ENCODE results near the gene HEXD. TPM values are rescaled to one million over a fixed set of nuclear protein-coding genes. Genes with fewer than 3 reads are reported as not detected.

Gene HEXD
- total and polyA plus RNA-seq, 3 experiments from 2014 or later, result 10.6 to 30.4 (median 29.6) TPM

DNA sequence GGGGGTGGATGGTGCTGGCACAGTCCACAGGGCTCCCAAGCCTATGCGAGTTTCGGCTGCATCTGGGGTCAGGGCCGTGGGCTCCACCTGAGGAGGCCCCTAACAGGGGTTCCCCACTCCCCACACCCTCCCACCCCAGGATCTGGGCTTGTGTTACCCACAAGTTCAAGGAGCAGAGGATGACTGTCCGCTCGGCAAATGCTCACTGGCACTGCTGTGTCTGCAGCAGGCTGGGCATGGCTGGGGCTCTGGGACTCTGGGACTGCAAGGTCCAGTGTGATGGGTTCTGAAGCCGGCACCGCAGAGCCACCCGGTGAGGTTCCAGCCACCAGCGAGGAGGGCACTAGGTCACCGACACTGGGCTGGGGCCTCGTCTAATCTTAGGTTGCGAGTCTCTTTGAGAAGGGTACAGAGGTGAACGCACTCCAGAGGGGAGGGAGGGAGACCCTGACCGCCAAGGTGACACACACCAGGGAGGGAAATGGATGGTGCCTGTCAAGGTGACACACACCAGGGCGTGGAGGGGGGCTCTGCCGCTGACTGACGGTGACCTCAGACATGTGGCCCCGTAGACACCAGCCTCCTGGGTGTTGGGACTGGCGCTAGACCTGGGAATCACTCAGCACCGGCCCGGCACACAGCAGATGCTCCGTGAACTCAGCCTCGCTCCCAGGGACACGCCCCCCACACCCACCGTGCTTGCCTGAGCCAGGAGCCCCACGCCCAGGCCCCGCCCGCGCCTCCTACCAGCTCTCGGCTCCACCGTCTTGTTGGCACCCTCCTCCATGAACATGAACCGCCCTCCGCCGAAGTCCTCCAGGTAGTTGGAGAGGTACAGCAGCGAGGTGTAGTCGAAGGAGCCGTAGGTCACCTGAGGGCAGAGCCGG is 20.5 kb upstream of the HEXD start:
- H3K4me3 ChIP-seq (ENCODE audit: low read length), result no peak overlapping the region
- peaks cover 0 to 40% (median 4%) of the 10 kb centered on the region in 3 donors for H3K36me3 Mint-ChIP-seq
- no peaks in the 10 kb centered on the region for H3K9me3 Mint-ChIP-seq
- CTCF ChIA-PET, result no interaction called here
- H3K4me1 Mint-ChIP-seq, result peaks cover 11 to 17% (median 14%) of the 10 kb centered on the region in 3 donors
- POLR2A ChIA-PET, result no interaction called here
- DNase-seq, result no peak
- peak overlapping the region in 1 of 8 donors; percentile 41 for H3K27ac Mint-ChIP-seq
- no peak overlapping the region for H3K27ac ChIP-seq (ENCODE audit: low read depth, low read length)
- no peaks in the 10 kb centered on the region for H3K27me3 Mint-ChIP-seq
- no peaks in the 10 kb centered on the region for H3K9me3 ChIP-seq (ENCODE audit: low read length)
- no peak overlapping the region for H3K4me3 Mint-ChIP-seq
- H3K36me3 ChIP-seq (ENCODE audit: insufficient read depth, low read length), result peaks cover under 1% of the 10 kb centered on the region
- H3K27me3 ChIP-seq (ENCODE audit: insufficient read depth, low read length, poor library complexity, severe bottlenecking), result no peaks in the 10 kb centered on the region
- H3K4me1 ChIP-seq (ENCODE audit: insufficient read depth, low read length), result peaks cover 14% of the 10 kb centered on the region

DNA sequence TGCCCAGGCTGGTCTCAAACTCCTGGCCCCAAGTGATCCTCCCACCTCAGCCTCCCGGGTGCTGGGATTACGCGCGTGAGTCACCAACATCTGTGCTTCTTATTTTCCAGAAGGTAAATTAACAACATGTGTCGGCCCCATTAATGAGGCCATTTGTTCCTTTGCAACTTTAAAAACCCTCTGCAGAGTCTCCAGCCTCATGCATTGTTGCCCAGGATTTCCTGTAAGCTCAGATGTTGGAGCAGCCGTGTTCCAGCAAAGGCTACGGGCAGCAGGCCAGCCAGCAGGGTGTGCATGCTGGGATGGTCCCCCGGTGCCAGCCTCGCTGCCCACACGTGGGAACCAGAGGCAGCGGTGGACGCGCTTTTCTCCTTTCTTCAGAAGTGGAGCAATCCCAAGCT is 19.1 kb upstream of the HEXD start:
- Mint-ChIP-seq H3K9me3 (no peaks in the 10 kb centered on the region), H3K4me3 (no peak overlapping the region), H3K27me3 (no peaks in the 10 kb centered on the region), H3K36me3 (peaks cover 0 to 37% (median 4%) of the 10 kb centered on the region in 3 donors), H3K4me1 (peaks cover 11 to 17% (median 14%) of the 10 kb centered on the region in 3 donors), H3K27ac (no peak overlapping the region)
- ChIA-PET CTCF (interaction anchor here (0.7 to 2.1 kb wide), 2 partner anchors 46 to 56 kb away, joined by 3 to 6 read pairs; no protein-coding TSS in a partner anchor), POLR2A (no interaction called here)
- DNase-seq, result no peak
- Histone ChIP-seq H3K4me3 (ENCODE audit: low read length) (no peak overlapping the region), H3K9me3 (ENCODE audit: low read length) (no peaks in the 10 kb centered on the region), H3K27me3 (ENCODE audit: insufficient read depth, low read length, poor library complexity, severe bottlenecking) (no peaks in the 10 kb centered on the region), H3K4me1 (ENCODE audit: insufficient read depth, low read length) (peaks cover 14% of the 10 kb centered on the region), H3K36me3 (ENCODE audit: insufficient read depth, low read length) (peaks cover 7% of the 10 kb centered on the region), H3K27ac (ENCODE audit: low read depth, low read length) (no peak overlapping the region)

DNA sequence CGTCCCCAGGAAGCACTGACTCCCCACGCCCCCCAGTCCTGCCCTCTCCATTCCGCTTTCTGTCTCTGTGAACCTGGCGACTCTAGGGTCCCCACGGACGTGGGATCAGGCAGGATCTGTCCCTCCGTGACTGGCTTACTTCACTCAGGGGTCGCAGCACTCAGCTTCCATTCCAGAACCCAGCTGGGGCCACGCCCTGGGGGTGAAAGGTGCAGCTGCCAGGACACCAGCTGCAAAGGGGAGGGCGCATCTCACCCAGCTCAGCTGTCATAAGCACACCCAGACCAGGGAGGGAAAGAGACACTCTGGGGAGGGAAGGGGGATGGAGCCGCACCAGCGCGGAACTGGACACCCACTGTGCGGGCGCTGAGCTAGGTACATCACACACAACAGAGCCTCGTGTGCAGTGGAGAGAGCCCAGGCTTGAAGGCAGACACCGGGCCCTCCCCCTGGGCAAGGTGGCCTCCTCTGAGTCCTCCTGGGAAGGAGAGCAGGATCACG is 18.5 kb upstream of the HEXD start:
- Mint-ChIP-seq H3K27me3 (no peaks in the 10 kb centered on the region), H3K4me3 (no peak overlapping the region), H3K9me3 (no peaks in the 10 kb centered on the region), H3K27ac (peak overlapping the region in 1 of 8 donors; percentile 92), H3K4me1 (peaks cover 11 to 17% (median 14%) of the 10 kb centered on the region in 3 donors), H3K36me3 (peaks cover 0 to 34% (median 4%) of the 10 kb centered on the region in 3 donors)
- peaks cover 14% of the 10 kb centered on the region for H3K4me1 ChIP-seq (ENCODE audit: insufficient read depth, low read length)
- no peak overlapping the region for H3K4me3 ChIP-seq (ENCODE audit: low read length)
- peaks cover 11% of the 10 kb centered on the region for H3K36me3 ChIP-seq (ENCODE audit: insufficient read depth, low read length)
- ChIA-PET CTCF (interaction anchor here (0.7 to 2.1 kb wide), 2 partner anchors 47 to 56 kb away, joined by 3 to 6 read pairs; no protein-coding TSS in a partner anchor), POLR2A (no interaction called here)
- no peaks in the 10 kb centered on the region for H3K27me3 ChIP-seq (ENCODE audit: insufficient read depth, low read length, poor library complexity, severe bottlenecking)
- H3K9me3 ChIP-seq (ENCODE audit: low read length), result no peaks in the 10 kb centered on the region
- DNase-seq, result no peak
- no peak overlapping the region for H3K27ac ChIP-seq (ENCODE audit: low read depth, low read length)

DNA sequence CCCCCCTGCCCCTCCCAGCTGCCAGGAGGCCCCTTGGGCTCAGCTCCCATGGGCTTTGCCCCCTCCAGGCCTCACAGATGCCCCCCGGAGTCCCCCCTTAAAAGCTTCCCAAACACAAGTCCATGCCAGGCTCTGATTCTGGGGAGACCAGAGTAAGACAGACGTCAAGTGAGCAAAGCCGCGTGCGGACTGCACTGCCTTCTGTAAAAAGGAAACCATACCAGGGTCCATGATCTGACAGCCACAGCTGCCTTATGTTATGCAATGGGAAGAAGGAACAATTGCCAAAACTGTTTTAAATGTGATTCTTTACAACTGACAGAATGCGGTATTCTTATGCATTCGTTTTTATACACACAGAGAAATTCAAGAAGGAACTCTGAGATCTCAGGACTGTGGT is 17.9 kb upstream of the HEXD start:
- peaks cover 11% of the 10 kb centered on the region for H3K36me3 ChIP-seq (ENCODE audit: insufficient read depth, low read length)
- POLR2A ChIA-PET, result no interaction called here
- H3K27ac ChIP-seq (ENCODE audit: low read depth, low read length), result no peak overlapping the region
- Mint-ChIP-seq H3K4me3 (no peak overlapping the region), H3K27me3 (no peaks in the 10 kb centered on the region), H3K4me1 (peaks cover 11 to 17% (median 14%) of the 10 kb centered on the region in 3 donors), H3K36me3 (peaks cover 0 to 32% (median 5%) of the 10 kb centered on the region in 3 donors), H3K27ac (no peak overlapping the region), H3K9me3 (no peaks in the 10 kb centered on the region)
- H3K27me3 ChIP-seq (ENCODE audit: insufficient read depth, low read length, poor library complexity, severe bottlenecking), result no peaks in the 10 kb centered on the region
- CTCF ChIA-PET, result interaction anchor here (2.1 kb wide), 1 partner anchor 48 kb away, joined by 6 read pairs; no protein-coding TSS in a partner anchor
- no peak overlapping the region for H3K4me3 ChIP-seq (ENCODE audit: low read length)
- peaks cover 14% of the 10 kb centered on the region for H3K4me1 ChIP-seq (ENCODE audit: insufficient read depth, low read length)
- H3K9me3 ChIP-seq (ENCODE audit: low read length), result no peaks in the 10 kb centered on the region
- DNase-seq, result no peak

DNA sequence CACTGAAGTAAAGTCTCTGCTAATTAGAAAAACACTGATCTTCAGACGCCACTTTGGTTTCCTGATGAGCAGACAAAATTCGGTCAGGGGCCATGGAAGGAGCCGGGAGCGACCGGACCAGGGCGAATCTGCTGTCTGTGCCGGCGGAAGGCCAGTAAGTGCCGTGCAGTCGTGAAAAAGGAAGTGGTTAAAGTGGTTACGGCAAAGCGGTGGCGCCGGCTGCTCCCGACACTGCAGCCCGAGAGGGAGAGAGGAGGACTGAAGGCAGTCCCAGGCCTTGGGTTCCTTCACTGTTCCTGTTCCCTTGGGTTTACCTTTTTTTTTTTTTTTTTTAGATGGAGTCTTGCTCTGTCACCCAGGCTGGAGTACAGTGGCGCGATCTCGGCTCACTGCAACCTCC is 17.3 kb upstream of the HEXD start:
- peak overlapping the region; percentile 43 for H3K4me3 ChIP-seq (ENCODE audit: low read length)
- peak overlapping the region; percentile 14 to 95 (median 64) for H3K27ac Mint-ChIP-seq

DNA sequence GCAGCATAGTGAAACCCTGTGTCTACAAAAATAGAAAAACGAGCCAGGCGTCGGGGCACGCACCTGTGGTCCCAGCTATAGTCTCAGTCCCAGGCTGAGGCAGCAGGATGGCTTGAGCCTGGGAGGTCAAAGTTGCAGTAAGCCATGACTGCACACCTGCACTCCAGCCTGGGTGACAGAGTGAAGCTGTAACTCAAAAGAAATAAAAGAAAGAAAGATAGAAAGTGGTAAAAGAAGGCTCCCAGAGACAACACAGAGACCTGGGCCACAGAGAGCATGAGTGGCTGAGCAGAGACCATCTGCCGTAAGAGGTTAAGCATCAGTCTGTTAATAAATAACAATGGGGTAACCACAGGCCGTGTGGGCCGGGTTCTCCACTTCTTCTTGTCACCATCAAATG is 15.3 kb upstream of the HEXD start:
- H3K4me3 ChIP-seq (ENCODE audit: low read length), result no peak overlapping the region
- DNase-seq, result no peak
- CTCF ChIA-PET, result interaction anchor here (1.6 kb wide), 1 partner anchor 15 kb away, joined by 3 read pairs; the partner anchor contains the start of gene HEXD
- H3K27me3 ChIP-seq (ENCODE audit: insufficient read depth, low read length, poor library complexity, severe bottlenecking), result no peaks in the 10 kb centered on the region
- peaks cover 14% of the 10 kb centered on the region for H3K4me1 ChIP-seq (ENCODE audit: insufficient read depth, low read length)
- no peak overlapping the region for H3K27ac Mint-ChIP-seq
- H3K36me3 ChIP-seq (ENCODE audit: insufficient read depth, low read length), result peaks cover 11% of the 10 kb centered on the region
- H3K4me3 Mint-ChIP-seq, result no peak overlapping the region
- POLR2A ChIA-PET, result no interaction called here
- H3K9me3 ChIP-seq (ENCODE audit: low read length), result no peaks in the 10 kb centered on the region
- H3K36me3 Mint-ChIP-seq, result peaks cover 0 to 33% (median 6%) of the 10 kb centered on the region in 3 donors
- no peaks in the 10 kb centered on the region for H3K9me3 Mint-ChIP-seq
- peaks cover 11 to 20% (median 14%) of the 10 kb centered on the region in 3 donors for H3K4me1 Mint-ChIP-seq
- no peak overlapping the region for H3K27ac ChIP-seq (ENCODE audit: low read depth, low read length)
- no peaks in the 10 kb centered on the region for H3K27me3 Mint-ChIP-seq

More for the DNA sequence above, 17.3 kb upstream of the HEXD start:
- no peaks in the 10 kb centered on the region for H3K9me3 ChIP-seq (ENCODE audit: low read length)
- peaks cover 0 to 32% (median 6%) of the 10 kb centered on the region in 3 donors for H3K36me3 Mint-ChIP-seq
- H3K4me1 Mint-ChIP-seq, result peaks cover 11 to 17% (median 14%) of the 10 kb centered on the region in 3 donors
- no peaks in the 10 kb centered on the region for H3K27me3 ChIP-seq (ENCODE audit: insufficient read depth, low read length, poor library complexity, severe bottlenecking)
- no peak overlapping the region for H3K27ac ChIP-seq (ENCODE audit: low read depth, low read length)
- peak overlapping the region; percentile 21 to 94 (median 82) for H3K4me3 Mint-ChIP-seq
- H3K36me3 ChIP-seq (ENCODE audit: insufficient read depth, low read length), result peaks cover 11% of the 10 kb centered on the region
- H3K4me1 ChIP-seq (ENCODE audit: insufficient read depth, low read length), result peaks cover 14% of the 10 kb centered on the region
- ChIA-PET POLR2A (interaction anchor here (0.7 kb wide), 1 partner anchor 204 kb away, joined by 4 read pairs; no protein-coding TSS in a partner anchor), CTCF (no interaction called here)
- H3K27me3 Mint-ChIP-seq, result no peaks in the 10 kb centered on the region
- no peaks in the 10 kb centered on the region for H3K9me3 Mint-ChIP-seq
- peak; percentile 29 to 63 (median 41) for DNase-seq

DNA sequence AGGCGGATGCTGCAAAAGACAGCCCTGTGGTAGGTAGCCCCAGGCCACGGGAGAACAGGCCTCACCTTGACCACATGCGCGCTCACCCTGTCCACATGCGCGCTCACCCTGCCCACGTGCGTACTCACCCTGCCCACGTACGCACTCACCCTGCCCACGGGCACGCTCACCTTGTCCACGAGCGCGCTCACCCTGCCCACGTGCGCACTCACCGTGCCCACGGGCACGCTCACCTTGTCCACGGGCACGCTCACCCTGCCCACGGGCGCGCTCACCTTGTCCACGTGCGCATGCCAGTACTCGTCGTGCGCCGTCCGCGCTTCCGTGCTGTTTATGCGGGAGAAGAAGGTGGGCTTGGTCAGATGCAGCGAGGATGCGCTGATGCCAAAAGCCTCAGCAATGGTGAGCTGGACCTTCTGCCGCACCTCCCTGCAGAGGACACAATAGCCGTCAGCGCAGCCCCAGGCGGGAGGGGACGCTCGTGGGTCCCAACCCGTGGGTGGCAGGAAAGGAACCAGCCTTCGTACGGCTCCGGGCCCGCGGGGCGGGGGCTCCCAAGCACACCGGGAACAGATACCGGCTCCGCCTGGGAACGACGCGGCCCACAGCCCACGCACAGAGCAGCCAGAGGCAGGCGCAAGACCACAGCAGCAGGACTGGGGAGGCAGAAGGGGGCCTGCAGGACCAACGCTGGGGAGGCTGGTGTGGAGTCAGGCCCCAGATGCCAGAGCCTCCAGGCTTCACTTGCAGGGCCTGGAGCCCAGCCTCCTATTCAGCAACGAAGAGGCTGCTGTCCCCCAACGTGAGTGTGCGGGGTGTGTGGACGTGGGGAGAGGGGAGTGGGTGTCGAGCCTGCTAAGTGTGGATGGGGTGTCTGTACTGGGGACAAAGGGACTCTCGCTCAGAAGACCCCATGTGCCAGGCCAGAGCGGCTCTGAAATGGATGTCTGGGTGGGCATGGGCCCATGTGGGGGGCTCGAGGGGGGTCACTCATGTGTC is 14.2 kb upstream of the HEXD start:
- H3K9me3 ChIP-seq (ENCODE audit: low read length), result no peaks in the 10 kb centered on the region
- Mint-ChIP-seq H3K9me3 (no peaks in the 10 kb centered on the region), H3K27ac (peak overlapping the region in 1 of 8 donors; percentile 33), H3K4me1 (peaks cover 11 to 20% (median 14%) of the 10 kb centered on the region in 3 donors), H3K27me3 (no peaks in the 10 kb centered on the region), H3K36me3 (peaks cover 0 to 40% (median 7%) of the 10 kb centered on the region in 3 donors), H3K4me3 (no peak overlapping the region)
- CTCF ChIA-PET, result no interaction called here
- peaks cover 14% of the 10 kb centered on the region for H3K4me1 ChIP-seq (ENCODE audit: insufficient read depth, low read length)
- POLR2A ChIA-PET, result no interaction called here
- no peak for DNase-seq
- H3K27ac ChIP-seq (ENCODE audit: low read depth, low read length), result no peak overlapping the region
- no peak overlapping the region for H3K4me3 ChIP-seq (ENCODE audit: low read length)
- peaks cover 11% of the 10 kb centered on the region for H3K36me3 ChIP-seq (ENCODE audit: insufficient read depth, low read length)
- no peaks in the 10 kb centered on the region for H3K27me3 ChIP-seq (ENCODE audit: insufficient read depth, low read length, poor library complexity, severe bottlenecking)

Data from CD8-positive, alpha-beta memory T cell (primary cell).